ENCODE data around the gene GPR39. TPM values are rescaled to one million over a fixed set of nuclear protein-coding genes. Genes with fewer than 3 reads are reported as not detected.

Gene GPR39
- polyA plus RNA-seq, 2 of the 4 experiments (the other 2 are of a cell fraction): 11.3 to 11.8 TPM

- no peak overlapping the region for H3K27ac ChIP-seq
- CTCF ChIA-PET: interaction anchor here (2.2 kb wide), 1 partner anchor 17 kb away, joined by 8 read pairs; no protein-coding TSS in a partner anchor
- no peak for ATAC-seq
- no peak for FAIRE-seq
- POLR2A ChIA-PET: no interaction called here
- WGBS (ENCODE audit: missing lambda C conversion rate): 96% methylated on average over 2 of the region's 2 CpGs
- H3K4me1 ChIP-seq: no peaks in the 10 kb centered on the region
- no peak overlapping the region for H3K4me3 ChIP-seq
- no peaks in the 10 kb centered on the region for H3K9me3 ChIP-seq
- no peak for DNase-seq (ENCODE audit: low read depth in 1 of 2, low spot score in 1 of 2)
- no peak overlapping the region for H3K4me2 ChIP-seq
- TF ChIP-seq HEYL (CRISPR knock-in tag; IDR thresholded peaks at IDR 0.05): no peak
- TF ChIP-seq ZNF302 (CRISPR knock-in tag; IDR thresholded peaks at IDR 0.05): no peak
- TF ChIP-seq RARB (CRISPR knock-in tag; IDR thresholded peaks at IDR 0.05): no peak
- TF ChIP-seq KDM5A (IDR thresholded peaks at IDR 0.05): no peak
These were observed 147.5 kb downstream of the GPR39 start for GRCh38 chr2:132564065-132564464.

GRCh38 chr2:132566379-132566778, 149.8 kb downstream of the GPR39 start:
- DNase-seq (ENCODE audit: low read depth in 1 of 2, low spot score in 1 of 2): no peak
- H3K4me2 ChIP-seq: no peak overlapping the region
- ATAC-seq: no peak
- POLR2A ChIA-PET: no interaction called here
- TF ChIP-seq SREBF2 (IDR thresholded peaks at IDR 0.05) (no peak), CEBPB (IDR thresholded peaks at IDR 0.05) (no peak), HOXA7 (CRISPR knock-in tag; IDR thresholded peaks at IDR 0.05) (no peak), HMGXB4 (CRISPR knock-in tag; IDR thresholded peaks at IDR 0.05; ENCODE audit: borderline replicate concordance) (no peak), FOSB (CRISPR knock-in tag; IDR thresholded peaks at IDR 0.05) (no peak), MAFK (IDR thresholded peaks at IDR 0.05; ENCODE audit: partially characterized antibody) (no peak), NPAS2 (CRISPR knock-in tag; IDR thresholded peaks at IDR 0.05; ENCODE audit: borderline replicate concordance) (no peak), KDM1A (IDR thresholded peaks at IDR 0.05; ENCODE audit: low read depth) (no peak), ATOH8 (CRISPR knock-in tag; IDR thresholded peaks at IDR 0.05; ENCODE audit: low read depth) (no peak), BHLHE40 (IDR thresholded peaks at IDR 0.05; ENCODE audit: low read depth, low read length) (no peak), BCL3 (IDR thresholded peaks at IDR 0.05) (no peak), ZSCAN20 (CRISPR knock-in tag; IDR thresholded peaks at IDR 0.05) (no peak), JUN (IDR thresholded peaks at IDR 0.05) (no peak), E2F6 (IDR thresholded peaks at IDR 0.05; ENCODE audit: borderline replicate concordance, low read depth) (no peak), CHD4 (IDR thresholded peaks at IDR 0.05; ENCODE audit: borderline replicate concordance) (no peak), KDM5A (IDR thresholded peaks at IDR 0.05) (no peak), SMC3 (IDR thresholded peaks at IDR 0.05) (no peak), JUNB (IDR thresholded peaks at IDR 0.05) (no peak)
- 90% methylated on average over 6 of the region's 6 CpGs for WGBS (ENCODE audit: missing lambda C conversion rate)
- H3K4me1 ChIP-seq: no peaks in the 10 kb centered on the region
- H3K9me3 ChIP-seq: no peaks in the 10 kb centered on the region
- no peak for FAIRE-seq
- no peak overlapping the region for H3K4me3 ChIP-seq
- CTCF ChIA-PET: no interaction called here
- no peak overlapping the region for H3K27ac ChIP-seq

GRCh38 chr2:132567682-132568081, 151.1 kb downstream of the GPR39 start:
- no peak overlapping the region for H3K27ac ChIP-seq
- no peaks in the 10 kb centered on the region for H3K4me1 ChIP-seq
- ATAC-seq (no peak), FAIRE-seq (no peak), DNase-seq (ENCODE audit: low read depth in 1 of 2, low spot score in 1 of 2) (no peak)
- ChIA-PET POLR2A (no interaction called here), CTCF (no interaction called here)
- WGBS (ENCODE audit: missing lambda C conversion rate): 96% methylated on average over 5 of the region's 5 CpGs
- no peak overlapping the region for H3K4me3 ChIP-seq
- no peaks in the 10 kb centered on the region for H3K9me3 ChIP-seq
- H3K4me2 ChIP-seq: no peak overlapping the region
- TF ChIP-seq EHF (CRISPR knock-in tag; IDR thresholded peaks at IDR 0.05): no peak
- no peak for TF ChIP-seq JUNB (IDR thresholded peaks at IDR 0.05)
- TF ChIP-seq HOXB13 (CRISPR knock-in tag; IDR thresholded peaks at IDR 0.05; ENCODE audit: low read depth): no peak
- TF ChIP-seq REST (IDR thresholded peaks at IDR 0.05): no peak
- no peak for TF ChIP-seq GATA3 (IDR thresholded peaks at IDR 0.05; ENCODE audit: borderline replicate concordance)
- TF ChIP-seq PBX3 (IDR thresholded peaks at IDR 0.05): no peak
- no peak for TF ChIP-seq RAD21 (conservative IDR thresholded peaks at IDR 0.05 in 1 of 2, IDR thresholded peaks at IDR 0.05 in 1 of 2)
- TF ChIP-seq SREBF2 (IDR thresholded peaks at IDR 0.05): no peak

Measured in A549 (cell line).